HEK293T (cell line): ENCODE data around the gene SLC2A11.

Experiments
- BHLHE40 ChIP-seq: fragments of 450-650 bp; IDR thresholded peaks from 2 replicates; pipeline ENCODE4 v1.6.1; 2016; ENCODE audit warnings: mild to moderate bottlenecking, moderate library complexity, borderline replicate concordance
- ELF4 ChIP-seq: fragments of 450-650 bp; IDR thresholded peaks from 2 replicates; pipeline ENCODE4 v1.6.1; 2017; ENCODE audit warnings: antibody characterized with exemption
- FOXA1 ChIP-seq: fragments of 450-650 bp; IDR thresholded peaks from 2 replicates; pipeline ENCODE4 v1.6.1; 2016; ENCODE audit warnings: mild to moderate bottlenecking
- FOXM1 ChIP-seq: fragments of 450-650 bp; IDR thresholded peaks from 2 replicates; pipeline ENCODE4 v1.6.1; 2017; ENCODE audit warnings: mild to moderate bottlenecking, borderline replicate concordance
- LEF1 ChIP-seq: fragments of 450-650 bp; IDR thresholded peaks from 2 replicates; pipeline ENCODE4 v1.6.1; 2017; ENCODE audit warnings: mild to moderate bottlenecking, borderline replicate concordance
- SP1 ChIP-seq: fragments of 450-650 bp; IDR thresholded peaks from 2 replicates; pipeline ENCODE4 v1.6.1; 2017
- SUZ12 ChIP-seq: fragments of 450-650 bp; IDR thresholded peaks from 2 replicates; pipeline ENCODE4 v1.6.1; 2016; ENCODE audit warnings: mild to moderate bottlenecking
- ZNF384 ChIP-seq: fragments of 450-650 bp; IDR thresholded peaks from 2 replicates; pipeline ENCODE4 v1.6.1; 2016
- TF ChIP-seq, protein P1 (sequence below): fragments of 450-650 bp; IDR thresholded peaks from 2 replicates; pipeline ENCODE4 v1.6.1; 2016

DNA sequence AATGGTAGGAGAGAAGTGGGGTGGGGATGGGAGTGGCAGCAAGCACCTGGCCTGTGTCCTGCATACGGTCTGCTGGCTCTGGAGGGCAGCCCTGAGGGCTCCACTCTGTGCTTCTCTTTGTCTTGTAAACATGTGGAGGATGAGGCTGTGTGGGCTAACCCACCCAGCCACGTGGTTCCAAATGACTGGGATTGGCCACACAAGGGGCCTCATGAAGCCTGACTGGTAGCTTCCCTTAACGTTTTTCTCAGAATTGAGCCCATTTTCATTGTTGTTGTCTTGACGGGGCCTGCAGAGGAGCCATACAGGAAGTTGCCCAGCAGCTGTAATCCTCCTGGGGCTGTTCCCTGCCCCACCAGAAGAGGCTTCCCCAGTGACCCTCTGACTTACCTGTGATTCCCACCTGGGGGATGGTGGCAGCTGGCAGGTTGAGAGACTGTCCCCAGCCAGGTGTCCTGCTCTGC is 36.9 kb upstream of the SLC2A11 start:
- TF ChIP-seq LEF1 (no peak), BHLHE40 (no peak), SP1 (no peak), ZNF384 (no peak), FOXM1 (no peak), FOXA1 (no peak), SUZ12 (no peak), ELF4 (no peak)
- TF ChIP-seq, protein P1, sequence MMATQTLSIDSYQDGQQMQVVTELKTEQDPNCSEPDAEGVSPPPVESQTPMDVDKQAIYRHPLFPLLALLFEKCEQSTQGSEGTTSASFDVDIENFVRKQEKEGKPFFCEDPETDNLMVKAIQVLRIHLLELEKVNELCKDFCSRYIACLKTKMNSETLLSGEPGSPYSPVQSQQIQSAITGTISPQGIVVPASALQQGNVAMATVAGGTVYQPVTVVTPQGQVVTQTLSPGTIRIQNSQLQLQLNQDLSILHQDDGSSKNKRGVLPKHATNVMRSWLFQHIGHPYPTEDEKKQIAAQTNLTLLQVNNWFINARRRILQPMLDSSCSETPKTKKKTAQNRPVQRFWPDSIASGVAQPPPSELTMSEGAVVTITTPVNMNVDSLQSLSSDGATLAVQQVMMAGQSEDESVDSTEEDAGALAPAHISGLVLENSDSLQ: no peak
